Measurements from ENCODE around the gene ARF5. TPM values are rescaled to one million over a fixed set of nuclear protein-coding genes. Genes with fewer than 3 reads are reported as not detected.

The ARF5 gene
- total and polyA plus RNA-seq, 5 donors: 70.4 to 129 (median 83.6) TPM

DNA sequence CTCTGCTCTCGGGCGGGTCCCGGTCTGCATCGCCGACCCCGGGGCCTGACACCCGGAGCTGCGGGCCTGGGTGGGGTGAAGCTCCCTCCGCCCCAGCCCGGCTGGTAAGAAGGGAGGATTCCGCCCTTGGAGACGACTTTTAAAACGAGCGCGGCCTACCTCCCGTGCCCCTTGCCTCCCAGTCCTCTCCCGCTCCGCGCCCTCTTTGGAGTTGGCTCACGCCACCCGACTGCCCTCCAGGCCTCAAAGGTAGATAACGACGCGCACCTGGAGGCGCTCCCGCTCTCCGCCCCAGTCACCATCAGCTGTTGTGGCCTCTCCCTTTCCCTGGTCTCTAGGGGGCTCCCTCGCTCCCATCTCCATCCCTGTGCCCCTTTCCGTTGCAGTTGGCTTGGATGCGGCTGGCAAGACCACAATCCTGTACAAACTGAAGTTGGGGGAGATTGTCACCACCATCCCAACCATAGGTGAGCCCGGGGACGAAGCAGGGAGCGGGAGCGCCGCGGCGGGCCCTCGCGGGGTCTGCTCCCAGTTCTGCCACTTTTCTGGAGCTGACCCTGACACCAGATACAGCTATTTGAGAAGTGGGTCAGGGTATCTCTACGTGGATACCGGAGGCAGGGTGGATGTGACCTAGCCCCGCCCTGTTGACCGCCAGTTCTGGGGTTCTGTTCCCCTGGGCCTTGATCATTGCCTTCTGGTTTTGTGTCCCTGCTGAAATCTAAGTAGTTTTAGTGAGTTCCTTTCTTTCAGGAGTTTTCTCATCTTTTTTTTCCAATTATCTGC lies 679 bp downstream of the ARF5 start:
- peak; percentile 48 to 76 (median 72) for DNase-seq
- Histone ChIP-seq H3K27me3 (ENCODE audit: control insufficient read depth, insufficient read depth) (no peaks in the 10 kb centered on the region), H3K4me3 (ENCODE audit: low read length) (peak overlapping the region; percentile 94), H3K27ac (ENCODE audit: low read length) (peak overlapping the region; percentile 85), H3K9me3 (ENCODE audit: control insufficient read depth, low read length) (no peaks in the 10 kb centered on the region), H3K4me1 (ENCODE audit: control insufficient read depth, insufficient read depth, low read length) (peaks cover 10% of the 10 kb centered on the region)
- ATAC-seq: peak; percentile 17 to 27
- 3% methylated on average over 43 of the region's 43 CpGs for WGBS
- intact Hi-C loops (cut with DNase I): no loop called here

DNA sequence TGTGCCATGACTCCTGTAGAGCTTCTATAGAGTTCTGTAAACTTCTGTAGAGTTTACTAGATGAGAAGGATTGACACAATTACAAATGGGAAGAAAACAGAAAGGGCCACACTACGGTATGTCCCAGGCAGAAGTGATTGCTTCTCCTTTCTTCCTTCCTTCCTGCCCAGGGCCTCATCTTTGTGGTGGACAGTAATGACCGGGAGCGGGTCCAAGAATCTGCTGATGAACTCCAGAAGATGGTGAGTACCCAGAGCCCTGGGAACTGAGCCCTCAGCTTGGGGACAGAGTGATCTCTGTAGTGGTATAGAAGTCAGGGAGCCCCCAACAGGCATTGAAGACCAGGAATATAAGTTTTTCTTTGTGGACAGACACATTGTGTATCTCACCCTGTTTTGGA lies 1.7 kb downstream of the ARF5 start:
- Histone ChIP-seq H3K27me3 (ENCODE audit: control insufficient read depth, insufficient read depth) (no peaks in the 10 kb centered on the region), H3K4me3 (ENCODE audit: low read length) (no peak overlapping the region), H3K27ac (ENCODE audit: low read length) (no peak overlapping the region), H3K4me1 (ENCODE audit: control insufficient read depth, insufficient read depth, low read length) (peaks cover 3% of the 10 kb centered on the region), H3K9me3 (ENCODE audit: control insufficient read depth, low read length) (no peaks in the 10 kb centered on the region)
- DNase-seq (peak in 1 of 3 donors; percentile 66), ATAC-seq (no peak)
- intact Hi-C loops (cut with DNase I): loop anchor here in 1 of 4 donors (5.0 kb wide), 1 partner anchor 57 kb away; no protein-coding TSS in a partner anchor
- 61% methylated on average over 3 of the region's 3 CpGs for WGBS

DNA sequence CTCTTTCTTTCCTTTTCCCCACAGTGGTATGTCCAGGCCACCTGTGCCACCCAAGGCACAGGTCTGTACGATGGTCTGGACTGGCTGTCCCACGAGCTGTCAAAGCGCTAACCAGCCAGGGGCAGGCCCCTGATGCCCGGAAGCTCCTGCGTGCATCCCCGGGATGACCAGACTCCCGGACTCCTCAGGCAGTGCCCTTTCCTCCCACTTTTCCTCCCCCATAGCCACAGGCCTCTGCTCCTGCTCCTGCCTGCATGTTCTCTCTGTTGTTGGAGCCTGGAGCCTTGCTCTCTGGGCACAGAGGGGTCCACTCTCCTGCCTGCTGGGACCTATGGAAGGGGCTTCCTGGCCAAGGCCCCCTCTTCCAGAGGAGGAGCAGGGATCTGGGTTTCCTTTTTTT lies 3.0 kb downstream of the ARF5 start:
- Histone ChIP-seq H3K4me3 (ENCODE audit: low read length) (no peak overlapping the region), H3K4me1 (ENCODE audit: control insufficient read depth, insufficient read depth, low read length) (peaks cover 3% of the 10 kb centered on the region), H3K27ac (ENCODE audit: low read length) (no peak overlapping the region), H3K27me3 (ENCODE audit: control insufficient read depth, insufficient read depth) (no peaks in the 10 kb centered on the region), H3K9me3 (ENCODE audit: control insufficient read depth, low read length) (no peaks in the 10 kb centered on the region)
- 92% methylated on average over 7 of the region's 7 CpGs for WGBS
- DNase-seq (no peak), ATAC-seq (no peak)
- intact Hi-C loops (cut with DNase I): loop anchor here in 1 of 4 donors (5.0 kb wide), 1 partner anchor 56 kb away; no protein-coding TSS in a partner anchor

DNA sequence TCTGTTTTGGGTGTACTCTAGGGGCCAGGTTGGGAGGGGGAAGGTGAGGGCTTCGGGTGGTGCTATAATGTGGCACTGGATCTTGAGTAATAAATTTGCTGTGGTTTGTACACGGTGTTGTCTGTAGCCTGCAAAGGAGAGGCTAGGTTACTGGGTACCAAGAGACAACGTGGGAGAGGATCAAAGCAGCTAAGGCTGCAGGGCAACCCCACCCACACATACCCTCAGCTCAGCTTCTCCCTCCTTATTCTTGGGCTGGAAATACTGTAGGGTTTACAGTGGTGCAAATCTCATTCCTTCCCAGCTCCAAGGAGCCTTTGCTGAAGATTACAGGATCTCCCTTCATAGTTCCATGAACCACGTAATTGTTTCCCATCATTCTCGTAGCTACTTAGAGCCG lies 3.4 kb downstream of the ARF5 start:
- ATAC-seq: no peak
- Histone ChIP-seq H3K9me3 (ENCODE audit: control insufficient read depth, low read length) (no peaks in the 10 kb centered on the region), H3K4me1 (ENCODE audit: control insufficient read depth, insufficient read depth, low read length) (peaks cover 3% of the 10 kb centered on the region), H3K4me3 (ENCODE audit: low read length) (no peak overlapping the region), H3K27me3 (ENCODE audit: control insufficient read depth, insufficient read depth) (no peaks in the 10 kb centered on the region), H3K27ac (ENCODE audit: low read length) (no peak overlapping the region)
- intact Hi-C loops (cut with DNase I): loop anchor here in 1 of 4 donors (5.0 kb wide), 1 partner anchor 56 kb away; no protein-coding TSS in a partner anchor
- no peak for DNase-seq
- 84% methylated on average over 6 of the region's 6 CpGs for WGBS

DNA sequence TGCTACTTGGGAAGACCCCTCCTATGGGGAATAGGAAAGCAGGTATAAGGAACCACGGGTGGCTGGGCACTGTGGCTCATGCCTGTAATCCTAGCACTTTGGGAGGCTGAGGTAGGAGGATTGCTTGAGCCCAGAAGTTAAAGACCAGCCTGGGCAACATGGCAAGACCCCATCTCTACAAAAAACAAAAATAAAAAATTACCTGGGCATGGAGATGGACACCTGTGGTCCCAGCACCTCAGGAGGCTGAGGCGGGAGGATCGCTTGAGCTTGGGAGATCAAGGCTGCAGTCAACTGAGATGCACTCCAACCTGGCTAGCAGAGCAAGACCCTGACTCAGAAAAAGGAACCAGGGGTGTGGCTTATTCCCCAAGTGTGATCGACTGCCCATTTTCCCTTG lies 4.3 kb downstream of the ARF5 start:
- H3K4me3 ChIP-seq (ENCODE audit: low read length): no peak overlapping the region
- H3K9me3 ChIP-seq (ENCODE audit: control insufficient read depth, low read length): no peaks in the 10 kb centered on the region
- ATAC-seq (no peak), DNase-seq (no peak)
- no peak overlapping the region for H3K27ac ChIP-seq (ENCODE audit: low read length)
- H3K4me1 ChIP-seq (ENCODE audit: control insufficient read depth, insufficient read depth, low read length): peaks cover 3% of the 10 kb centered on the region
- WGBS: 78% methylated on average over 4 of the region's 4 CpGs
- H3K27me3 ChIP-seq (ENCODE audit: control insufficient read depth, insufficient read depth): no peaks in the 10 kb centered on the region
- intact Hi-C loops (cut with DNase I): loop anchor here in 1 of 4 donors (5.0 kb wide), 1 partner anchor 55 kb away; no protein-coding TSS in a partner anchor

DNA sequence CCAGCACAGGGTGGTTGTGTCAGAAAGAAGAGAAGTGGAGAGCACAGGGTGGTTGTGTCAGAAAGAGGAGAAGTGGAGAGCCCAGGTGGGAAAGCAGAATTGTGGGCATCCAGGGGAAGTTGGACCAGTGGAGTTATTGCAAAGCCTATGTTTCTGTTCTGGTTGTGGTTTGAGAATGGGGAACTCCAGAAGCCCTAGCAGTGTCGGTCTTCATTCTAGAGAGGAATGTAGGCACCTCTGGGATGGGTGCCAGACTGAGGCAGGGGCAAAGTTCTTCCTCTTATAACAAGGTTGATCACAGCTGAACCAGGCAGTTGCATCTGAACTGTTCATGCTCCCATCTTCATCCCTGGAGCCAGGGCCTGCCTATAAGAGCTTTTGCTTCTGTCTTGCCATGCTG lies 6.3 kb downstream of the ARF5 start:
- DNase-seq (peak in 2 of 3 donors; percentile 62 to 67), ATAC-seq (no peak)
- peaks cover 1% of the 10 kb centered on the region for H3K4me1 ChIP-seq (ENCODE audit: control insufficient read depth, insufficient read depth, low read length)
- intact Hi-C loops (cut with DNase I): loop anchor here in 1 of 4 donors (5.0 kb wide), 1 partner anchor 53 kb away; no protein-coding TSS in a partner anchor
- no peaks in the 10 kb centered on the region for H3K9me3 ChIP-seq (ENCODE audit: control insufficient read depth, low read length)
- 69% methylated on average over 1 of the region's 1 CpG for WGBS
- no peak overlapping the region for H3K27ac ChIP-seq (ENCODE audit: low read length)
- no peak overlapping the region for H3K4me3 ChIP-seq (ENCODE audit: low read length)
- H3K27me3 ChIP-seq (ENCODE audit: control insufficient read depth, insufficient read depth): no peaks in the 10 kb centered on the region

DNA sequence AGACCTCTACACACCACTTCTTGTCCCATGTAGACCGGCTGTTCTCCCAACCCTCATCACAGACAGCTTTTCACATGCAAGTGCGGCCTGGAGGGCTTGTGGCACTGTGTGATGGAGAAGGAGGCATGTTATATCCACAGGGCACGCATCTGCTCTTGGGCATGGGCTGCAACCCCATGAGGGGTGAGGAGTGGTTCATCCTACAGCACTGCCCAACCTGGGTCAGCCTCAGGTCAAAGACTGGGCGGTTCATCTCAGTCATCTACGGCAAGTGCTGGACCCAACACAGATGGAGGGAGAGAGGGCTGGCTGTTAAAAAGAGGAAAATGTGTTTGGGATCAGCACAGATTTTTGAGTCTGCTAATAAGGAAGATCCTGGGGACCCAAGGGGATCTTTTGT lies 7.5 kb downstream of the ARF5 start:
- no peak for ATAC-seq
- Histone ChIP-seq H3K9me3 (ENCODE audit: control insufficient read depth, low read length) (no peaks in the 10 kb centered on the region), H3K4me1 (ENCODE audit: control insufficient read depth, insufficient read depth, low read length) (no peaks in the 10 kb centered on the region), H3K27me3 (ENCODE audit: control insufficient read depth, insufficient read depth) (no peaks in the 10 kb centered on the region), H3K27ac (ENCODE audit: low read length) (no peak overlapping the region), H3K4me3 (ENCODE audit: low read length) (no peak overlapping the region)
- DNase-seq: no peak
- intact Hi-C loops (cut with DNase I): no loop called here
- WGBS: 92% methylated on average over 5 of the region's 5 CpGs

DNA sequence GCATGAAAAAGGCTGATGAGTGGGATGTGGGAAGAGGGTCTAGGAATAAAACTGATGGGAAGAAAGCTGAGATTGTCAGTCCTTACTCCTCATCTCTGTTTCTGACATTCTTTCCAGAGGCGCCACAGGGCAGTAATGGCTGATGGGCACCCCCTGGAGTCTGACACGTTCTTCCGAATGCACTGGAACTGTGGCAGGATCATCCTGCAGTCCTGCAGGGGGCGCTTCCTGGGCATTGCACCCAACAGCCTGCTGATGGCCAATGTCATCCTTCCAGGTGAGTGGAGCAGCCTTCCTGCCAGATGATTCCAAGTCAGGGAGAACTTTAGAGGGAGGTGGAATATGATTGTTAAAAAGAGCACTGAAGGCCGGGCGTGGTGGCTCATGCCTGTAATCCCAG lies 10.1 kb downstream of the ARF5 start:
- Histone ChIP-seq H3K9me3 (ENCODE audit: control insufficient read depth, low read length) (no peaks in the 10 kb centered on the region), H3K4me3 (ENCODE audit: low read length) (no peak overlapping the region), H3K27me3 (ENCODE audit: control insufficient read depth, insufficient read depth) (no peaks in the 10 kb centered on the region), H3K4me1 (ENCODE audit: control insufficient read depth, insufficient read depth, low read length) (no peaks in the 10 kb centered on the region), H3K27ac (ENCODE audit: low read length) (no peak overlapping the region)
- DNase-seq (no peak), ATAC-seq (no peak)
- intact Hi-C loops (cut with DNase I): no loop called here
- 50% methylated on average over 6 of the region's 6 CpGs for WGBS

DNA sequence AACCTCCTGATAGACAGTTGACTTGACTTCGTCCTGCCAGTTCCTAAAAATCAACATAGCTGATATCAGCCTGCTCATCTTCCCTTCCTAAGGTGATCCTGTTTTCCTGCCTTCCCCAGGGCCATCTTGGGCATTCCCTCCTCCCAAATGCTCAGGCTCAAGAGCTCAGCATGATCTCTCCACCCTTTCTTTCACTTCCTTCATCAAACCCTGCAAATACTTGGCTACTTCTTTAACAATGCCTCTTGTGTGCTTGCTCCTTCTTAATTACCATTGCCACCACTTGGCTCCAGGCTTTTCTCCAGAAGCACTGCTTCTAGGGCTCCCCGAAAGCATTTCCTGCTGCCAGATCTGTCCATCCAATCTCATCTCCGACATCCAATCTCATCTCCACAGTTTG lies 12.7 kb downstream of the ARF5 start:
- no peaks in the 10 kb centered on the region for H3K4me1 ChIP-seq (ENCODE audit: control insufficient read depth, insufficient read depth, low read length)
- DNase-seq (no peak), ATAC-seq (no peak)
- H3K4me3 ChIP-seq (ENCODE audit: low read length): no peak overlapping the region
- intact Hi-C loops (cut with DNase I): no loop called here
- WGBS: 67% methylated on average over 3 of the region's 3 CpGs
- no peaks in the 10 kb centered on the region for H3K9me3 ChIP-seq (ENCODE audit: control insufficient read depth, low read length)
- H3K27ac ChIP-seq (ENCODE audit: low read length): no peak overlapping the region
- no peaks in the 10 kb centered on the region for H3K27me3 ChIP-seq (ENCODE audit: control insufficient read depth, insufficient read depth)

DNA sequence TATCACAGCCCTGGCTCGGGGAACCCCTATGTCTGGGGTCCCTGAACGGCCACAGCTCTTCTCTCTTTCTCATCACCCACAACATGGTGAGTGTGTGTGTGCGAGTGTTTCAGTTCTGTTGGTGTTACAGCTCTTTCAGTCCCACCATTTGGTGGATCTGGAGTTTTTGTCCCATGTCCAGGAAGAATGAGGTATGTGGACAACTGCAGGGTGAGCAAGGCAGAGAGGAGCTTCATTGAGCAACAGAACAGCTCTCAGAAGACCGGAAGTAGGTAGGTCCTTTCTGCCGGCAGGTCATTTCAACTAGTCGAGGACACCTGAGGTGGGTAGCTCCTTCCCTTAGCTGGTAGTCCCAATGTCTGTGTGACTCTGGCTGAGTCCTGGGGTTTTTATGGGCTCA lies 20.2 kb downstream of the ARF5 start:
- intact Hi-C loops (cut with DNase I): no loop called here
- H3K27me3 ChIP-seq (ENCODE audit: control insufficient read depth, insufficient read depth): no peaks in the 10 kb centered on the region
- H3K4me3 ChIP-seq (ENCODE audit: low read length): no peak overlapping the region
- H3K4me1 ChIP-seq (ENCODE audit: control insufficient read depth, insufficient read depth, low read length): no peaks in the 10 kb centered on the region
- peaks cover 5% of the 10 kb centered on the region for H3K9me3 ChIP-seq (ENCODE audit: control insufficient read depth, low read length)
- no peak overlapping the region for H3K27ac ChIP-seq (ENCODE audit: low read length)
- WGBS: 89% methylated on average over 6 of the region's 6 CpGs
- ATAC-seq (no peak), DNase-seq (no peak)

DNA sequence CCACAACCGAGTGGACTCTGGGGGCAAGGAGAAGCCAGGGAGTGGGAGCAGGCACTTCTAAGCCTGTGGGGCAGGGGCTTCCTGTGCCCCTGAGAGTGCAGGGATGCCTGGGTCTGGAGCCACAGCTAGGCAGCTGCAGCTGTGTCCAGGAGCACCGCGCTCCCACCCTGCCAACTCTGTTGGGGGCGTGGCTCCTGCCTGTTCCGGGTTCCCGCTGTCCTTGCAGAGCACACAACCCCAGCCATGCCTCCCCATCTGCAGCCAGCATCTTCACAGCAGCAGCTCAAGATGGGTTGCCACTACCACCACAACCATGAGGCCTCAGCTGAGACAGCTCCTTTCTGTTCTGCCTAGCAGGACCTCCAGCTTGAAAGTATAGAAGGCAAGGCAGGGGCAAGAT lies 21.1 kb downstream of the ARF5 start:
- Histone ChIP-seq H3K27me3 (ENCODE audit: control insufficient read depth, insufficient read depth) (no peaks in the 10 kb centered on the region), H3K4me3 (ENCODE audit: low read length) (no peak overlapping the region), H3K4me1 (ENCODE audit: control insufficient read depth, insufficient read depth, low read length) (no peaks in the 10 kb centered on the region), H3K27ac (ENCODE audit: low read length) (no peak overlapping the region), H3K9me3 (ENCODE audit: control insufficient read depth, low read length) (peaks cover 5% of the 10 kb centered on the region)
- 86% methylated on average over 6 of the region's 6 CpGs for WGBS
- ATAC-seq (no peak), DNase-seq (no peak)
- intact Hi-C loops (cut with DNase I): no loop called here
